ENCODE results near the gene NFE2L2. TPM values are rescaled to one million over a fixed set of nuclear protein-coding genes. Genes with fewer than 3 reads are reported as not detected.
"Not testable (repeated sequence)": the region's sequence is repeated elsewhere in the genome, so short reads cannot be mapped to it uniquely, and the experiment has no call there.

The NFE2L2 gene
- total and polyA plus RNA-seq, 2 experiments from 2014 or later, result 35.0 to 39.1 TPM

DNA sequence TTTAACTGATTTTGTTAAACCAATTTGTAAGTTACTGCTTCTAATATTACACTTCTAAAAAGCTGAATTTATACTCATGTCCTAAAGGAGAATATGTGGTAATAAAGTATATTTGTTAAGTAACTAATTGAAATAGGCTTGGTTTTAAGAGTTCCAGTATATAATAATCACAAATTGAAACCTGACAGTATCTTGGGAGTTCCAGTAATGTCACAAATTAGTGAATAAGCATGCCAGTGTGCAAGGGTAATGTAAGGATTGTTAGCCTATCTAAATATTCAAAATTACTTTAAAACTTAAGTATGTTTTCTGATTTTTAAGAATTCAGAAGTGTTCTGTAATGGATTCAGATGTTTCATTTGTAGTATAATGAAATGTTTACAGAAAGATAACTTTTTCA lies 41.1 kb downstream of the NFE2L2 start:
- H3K27me3 ChIP-seq (ENCODE audit: insufficient read depth); DNase-seq (ENCODE audit: low spot score); H3K4me1 ChIP-seq (ENCODE audit: insufficient read depth); H3K9me3 Mint-ChIP-seq; H3K27ac Mint-ChIP-seq; H3F3A ChIP-seq (replicated peaks; ENCODE audit: low read depth); H3K4me3 ChIP-seq; H3K4me2 ChIP-seq; ATAC-seq; H3K4me3 Mint-ChIP-seq; H2AFZ ChIP-seq; H3K9me2 ChIP-seq (ENCODE audit: insufficient read depth): not testable (repeated sequence)
- 0 out of 2 replicates have a peak, but pooled peaks have one; percentile 3 for TF ChIP-seq CREB1 (CRISPR knock-in tag; IDR thresholded peaks at IDR 0.05; ENCODE audit: low read depth)
- H3K27me3 Mint-ChIP-seq (ENCODE audit: insufficient read depth, low read depth, poor library complexity), result peaks cover 15% of the 10 kb centered on the region
- H3K36me3 Mint-ChIP-seq (ENCODE audit: low read depth), result peaks cover 54% of the 10 kb centered on the region
- Histone ChIP-seq H3K27ac (ENCODE audit: low read depth) (peak overlapping the region; percentile 18; the same call in 1 of the 2 replicates), H4K20me1 (replicated peaks; ENCODE audit: insufficient read depth) (peaks cover 10% of the 10 kb centered on the region; the same call in 1 of the 2 replicates), H3K79me2 (replicated peaks; ENCODE audit: insufficient read depth) (peaks cover 11% of the 10 kb centered on the region), H3K36me3 (ENCODE audit: insufficient read depth) (peaks cover 27% of the 10 kb centered on the region; the same call in 1 of the 2 replicates)
- H3K4me1 Mint-ChIP-seq, result peaks cover 37% of the 10 kb centered on the region

GRCh38 chr2:177221970-177222369 lies 42.6 kb downstream of the NFE2L2 start:
- H4K20me1 ChIP-seq (replicated peaks; ENCODE audit: insufficient read depth), result peaks cover 10% of the 10 kb centered on the region
- no peaks in the 10 kb centered on the region for H3K9me3 Mint-ChIP-seq
- DNase-seq (ENCODE audit: low spot score) (no peak), ATAC-seq (no peak)
- no peak overlapping the region for H2AFZ ChIP-seq
- H3K4me3 Mint-ChIP-seq, result no peak overlapping the region
- H3K36me3 ChIP-seq (ENCODE audit: insufficient read depth), result peaks cover 35% of the 10 kb centered on the region
- H3K4me2 ChIP-seq, result no peak overlapping the region
- no peaks in the 10 kb centered on the region for H3K27me3 ChIP-seq (ENCODE audit: insufficient read depth)
- H3K9me2 ChIP-seq (ENCODE audit: insufficient read depth), result no peaks in the 10 kb centered on the region
- peaks cover 21% of the 10 kb centered on the region for H3K27me3 Mint-ChIP-seq (ENCODE audit: insufficient read depth, low read depth, poor library complexity)
- peaks cover 15% of the 10 kb centered on the region for H3K4me1 ChIP-seq (ENCODE audit: insufficient read depth)
- H3K27ac Mint-ChIP-seq, result peak overlapping the region; percentile 72; the same call in 1 of the 2 replicates
- H3K27ac ChIP-seq (ENCODE audit: low read depth), result peak overlapping the region; percentile 52; the same call in 1 of the 2 replicates
- peaks cover 7% of the 10 kb centered on the region; the same call in 1 of the 2 replicates for H3F3A ChIP-seq (replicated peaks; ENCODE audit: low read depth)
- H3K4me3 ChIP-seq, result no peak overlapping the region
- peaks cover 43% of the 10 kb centered on the region for H3K4me1 Mint-ChIP-seq
- H3K36me3 Mint-ChIP-seq (ENCODE audit: low read depth), result peaks cover 67% of the 10 kb centered on the region
- peaks cover 19% of the 10 kb centered on the region for H3K79me2 ChIP-seq (replicated peaks; ENCODE audit: insufficient read depth)
- TF ChIP-seq CTCF (conservative IDR thresholded peaks at IDR 0.05; ENCODE audit: low read depth in 2 of 2) (no peak), CREB1 (CRISPR knock-in tag; IDR thresholded peaks at IDR 0.05; ENCODE audit: low read depth) (no peak), EZH2 (IDR thresholded peaks at IDR 0.05; ENCODE audit: low read depth, unreplicated experiment) (no peak), EZH2phosphoT487 (IDR thresholded peaks at IDR 0.05; ENCODE audit: unreplicated experiment) (no peak), STAT1 (IDR thresholded peaks at IDR 0.05; ENCODE audit: unreplicated experiment) (no peak), ZNF114 (CRISPR knock-in tag; IDR thresholded peaks at IDR 0.05) (no peak), POLR2AphosphoS5 (IDR thresholded peaks at IDR 0.05; ENCODE audit: low read depth) (no peak)
- TF ChIP-seq, protein P1, sequence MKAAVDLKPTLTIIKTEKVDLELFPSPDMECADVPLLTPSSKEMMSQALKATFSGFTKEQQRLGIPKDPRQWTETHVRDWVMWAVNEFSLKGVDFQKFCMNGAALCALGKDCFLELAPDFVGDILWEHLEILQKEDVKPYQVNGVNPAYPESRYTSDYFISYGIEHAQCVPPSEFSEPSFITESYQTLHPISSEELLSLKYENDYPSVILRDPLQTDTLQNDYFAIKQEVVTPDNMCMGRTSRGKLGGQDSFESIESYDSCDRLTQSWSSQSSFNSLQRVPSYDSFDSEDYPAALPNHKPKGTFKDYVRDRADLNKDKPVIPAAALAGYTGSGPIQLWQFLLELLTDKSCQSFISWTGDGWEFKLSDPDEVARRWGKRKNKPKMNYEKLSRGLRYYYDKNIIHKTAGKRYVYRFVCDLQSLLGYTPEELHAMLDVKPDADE (IDR thresholded peaks at IDR 0.05), result no peak
- TF ChIP-seq, protein P2, sequence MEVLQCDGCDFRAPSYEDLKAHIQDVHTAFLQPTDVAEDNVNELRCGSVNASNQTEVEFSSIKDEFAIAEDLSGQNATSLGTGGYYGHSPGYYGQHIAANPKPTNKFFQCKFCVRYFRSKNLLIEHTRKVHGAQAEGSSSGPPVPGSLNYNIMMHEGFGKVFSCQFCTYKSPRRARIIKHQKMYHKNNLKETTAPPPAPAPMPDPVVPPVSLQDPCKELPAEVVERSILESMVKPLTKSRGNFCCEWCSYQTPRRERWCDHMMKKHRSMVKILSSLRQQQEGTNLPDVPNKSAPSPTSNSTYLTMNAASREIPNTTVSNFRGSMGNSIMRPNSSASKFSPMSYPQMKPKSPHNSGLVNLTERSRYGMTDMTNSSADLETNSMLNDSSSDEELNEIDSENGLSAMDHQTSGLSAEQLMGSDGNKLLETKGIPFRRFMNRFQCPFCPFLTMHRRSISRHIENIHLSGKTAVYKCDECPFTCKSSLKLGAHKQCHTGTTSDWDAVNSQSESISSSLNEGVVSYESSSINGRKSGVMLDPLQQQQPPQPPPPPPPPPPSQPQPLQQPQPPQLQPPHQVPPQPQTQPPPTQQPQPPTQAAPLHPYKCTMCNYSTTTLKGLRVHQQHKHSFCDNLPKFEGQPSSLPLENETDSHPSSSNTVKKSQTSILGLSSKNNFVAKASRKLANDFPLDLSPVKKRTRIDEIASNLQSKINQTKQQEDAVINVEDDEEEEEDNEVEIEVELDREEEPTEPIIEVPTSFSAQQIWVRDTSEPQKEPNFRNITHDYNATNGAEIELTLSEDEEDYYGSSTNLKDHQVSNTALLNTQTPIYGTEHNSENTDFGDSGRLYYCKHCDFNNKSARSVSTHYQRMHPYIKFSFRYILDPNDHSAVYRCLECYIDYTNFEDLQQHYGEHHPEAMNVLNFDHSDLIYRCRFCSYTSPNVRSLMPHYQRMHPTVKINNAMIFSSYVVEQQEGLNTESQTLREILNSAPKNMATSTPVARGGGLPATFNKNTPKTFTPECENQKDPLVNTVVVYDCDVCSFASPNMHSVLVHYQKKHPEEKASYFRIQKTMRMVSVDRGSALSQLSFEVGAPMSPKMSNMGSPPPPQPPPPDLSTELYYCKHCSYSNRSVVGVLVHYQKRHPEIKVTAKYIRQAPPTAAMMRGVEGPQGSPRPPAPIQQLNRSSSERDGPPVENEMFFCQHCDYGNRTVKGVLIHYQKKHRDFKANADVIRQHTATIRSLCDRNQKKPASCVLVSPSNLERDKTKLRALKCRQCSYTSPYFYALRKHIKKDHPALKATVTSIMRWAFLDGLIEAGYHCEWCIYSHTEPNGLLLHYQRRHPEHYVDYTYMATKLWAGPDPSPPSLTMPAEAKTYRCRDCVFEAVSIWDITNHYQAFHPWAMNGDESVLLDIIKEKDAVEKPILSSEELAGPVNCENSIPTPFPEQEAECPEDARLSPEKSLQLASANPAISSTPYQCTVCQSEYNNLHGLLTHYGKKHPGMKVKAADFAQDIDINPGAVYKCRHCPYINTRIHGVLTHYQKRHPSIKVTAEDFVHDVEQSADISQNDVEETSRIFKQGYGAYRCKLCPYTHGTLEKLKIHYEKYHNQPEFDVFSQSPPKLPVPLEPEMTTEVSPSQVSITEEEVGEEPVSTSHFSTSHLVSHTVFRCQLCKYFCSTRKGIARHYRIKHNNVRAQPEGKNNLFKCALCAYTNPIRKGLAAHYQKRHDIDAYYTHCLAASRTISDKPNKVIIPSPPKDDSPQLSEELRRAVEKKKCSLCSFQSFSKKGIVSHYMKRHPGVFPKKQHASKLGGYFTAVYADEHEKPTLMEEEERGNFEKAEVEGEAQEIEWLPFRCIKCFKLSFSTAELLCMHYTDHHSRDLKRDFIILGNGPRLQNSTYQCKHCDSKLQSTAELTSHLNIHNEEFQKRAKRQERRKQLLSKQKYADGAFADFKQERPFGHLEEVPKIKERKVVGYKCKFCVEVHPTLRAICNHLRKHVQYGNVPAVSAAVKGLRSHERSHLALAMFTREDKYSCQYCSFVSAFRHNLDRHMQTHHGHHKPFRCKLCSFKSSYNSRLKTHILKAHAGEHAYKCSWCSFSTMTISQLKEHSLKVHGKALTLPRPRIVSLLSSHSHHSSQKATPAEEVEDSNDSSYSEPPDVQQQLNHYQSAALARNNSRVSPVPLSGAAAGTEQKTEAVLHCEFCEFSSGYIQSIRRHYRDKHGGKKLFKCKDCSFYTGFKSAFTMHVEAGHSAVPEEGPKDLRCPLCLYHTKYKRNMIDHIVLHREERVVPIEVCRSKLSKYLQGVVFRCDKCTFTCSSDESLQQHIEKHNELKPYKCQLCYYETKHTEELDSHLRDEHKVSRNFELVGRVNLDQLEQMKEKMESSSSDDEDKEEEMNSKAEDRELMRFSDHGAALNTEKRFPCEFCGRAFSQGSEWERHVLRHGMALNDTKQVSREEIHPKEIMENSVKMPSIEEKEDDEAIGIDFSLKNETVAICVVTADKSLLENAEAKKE (CRISPR knock-in tag; IDR thresholded peaks at IDR 0.05), result no peak

All from GM23338 (cell line).